GM04504 (cell line): ENCODE results near the gene FAF2.
"Not testable (repeated sequence)": the region's sequence is repeated elsewhere in the genome, so short reads cannot be mapped to it uniquely, and the experiment has no call there.

Source experiments
- DNase-seq: peaks from one replicate; pipeline ENCODE4 v3.0.0-alpha.2; 2012; ENCODE audit warnings: low read depth

Gene FAF2

GRCh38 chr5:176458904-176459561, 10.8 kb downstream of the FAF2 start:
- DNase-seq = no peak

GRCh38 chr5:176461349-176461748, 13.2 kb downstream of the FAF2 start:
- DNase-seq = no peak

- DNase-seq = no peak
Measured at GRCh38 chr5:176463113-176463764, 15.1 kb downstream of the FAF2 start.

GRCh38 chr5:176466245-176466871, 18.2 kb downstream of the FAF2 start:
- DNase-seq = no peak

- DNase-seq = no peak
Measured at GRCh38 chr5:176469296-176469695, 21.1 kb downstream of the FAF2 start.

GRCh38 chr5:176470539-176470938, 22.4 kb downstream of the FAF2 start:
- no peak for DNase-seq

GRCh38 chr5:176471098-176471497, 22.9 kb downstream of the FAF2 start:
- DNase-seq = no peak

GRCh38 chr5:176473335-176474006, 25.3 kb downstream of the FAF2 start:
- no peak for DNase-seq

GRCh38 chr5:176474476-176474875, 26.3 kb downstream of the FAF2 start:
- DNase-seq = no peak

- no peak for DNase-seq
Measured at GRCh38 chr5:176481711-176482110, 33.5 kb downstream of the FAF2 start.

GRCh38 chr5:176485176-176485575, 37.0 kb downstream of the FAF2 start:
- DNase-seq = no peak

- no peak for DNase-seq
Measured at GRCh38 chr5:176486189-176486757, 38.1 kb downstream of the FAF2 start.

GRCh38 chr5:176487160-176487559, 39.0 kb downstream of the FAF2 start:
- DNase-seq = not testable (repeated sequence)

GRCh38 chr5:176489077-176489476, 40.9 kb downstream of the FAF2 start:
- no peak for DNase-seq

GRCh38 chr5:176490301-176490700, 42.1 kb downstream of the FAF2 start:
- no peak for DNase-seq

- no peak for DNase-seq
Measured at GRCh38 chr5:176491101-176491502, 42.9 kb downstream of the FAF2 start.

- no peak for DNase-seq
Measured at GRCh38 chr5:176491901-176492300, 43.7 kb downstream of the FAF2 start.

- DNase-seq = no peak
Measured at GRCh38 chr5:176492431-176492830, 44.2 kb downstream of the FAF2 start.

- no peak for DNase-seq
Measured at GRCh38 chr5:176497852-176498251, 49.7 kb downstream of the FAF2 start.

GRCh38 chr5:176499273-176499672, 51.1 kb downstream of the FAF2 start:
- DNase-seq = no peak

- DNase-seq = peak; percentile 10
Measured at GRCh38 chr5:176500511-176500910, 52.3 kb downstream of the FAF2 start.

- DNase-seq = peak; percentile 45
Measured at GRCh38 chr5:176501333-176501732, 53.1 kb downstream of the FAF2 start.

- no peak for DNase-seq
Measured at GRCh38 chr5:176503496-176503895, 55.3 kb downstream of the FAF2 start.
